ENCODE results near the gene CRISP3.

Gene CRISP3

GRCh38 chr6:49713346-49713745 is 30.8 kb downstream of the CRISP3 start, which contains the start of gene CRISP2:
Gene CRISP2 (minus strand): TSS chr6:49713543. CDS start chr6:49709196, 4,347 bp downstream.
- no peak within 1 kb of the TSS for H3K9ac ChIP-seq (ENCODE audit: low read depth in 1 of 2, low read length in 2 of 2)
- no peaks in the 10 kb centered on the region for H3K36me3 ChIP-seq (ENCODE audit: control insufficient read depth in 2 of 2, insufficient read depth in 2 of 2, low read length in 2 of 2)
- no peak within 1 kb of the TSS for H3K4me3 ChIP-seq (ENCODE audit: low read length in 2 of 2)

GRCh38 chr6:49698478-49698877 is 45.7 kb downstream of the CRISP3 start:
- H3K9me3 ChIP-seq (ENCODE audit: control insufficient read depth in 2 of 2, low read length in 2 of 2), result no peaks in the 10 kb centered on the region
- no peak overlapping the region for H3K4me3 ChIP-seq (ENCODE audit: low read length in 2 of 2)
- H3K27me3 ChIP-seq (ENCODE audit: control insufficient read depth in 2 of 2, insufficient read depth in 2 of 2, low read length in 2 of 2), result no peaks in the 10 kb centered on the region
- no peaks in the 10 kb centered on the region for H3K4me1 ChIP-seq (ENCODE audit: control insufficient read depth in 2 of 2, insufficient read depth in 2 of 2, low read length in 2 of 2)
- no peaks in the 10 kb centered on the region for H3K36me3 ChIP-seq (ENCODE audit: control insufficient read depth in 2 of 2, insufficient read depth in 2 of 2, low read length in 2 of 2)
- no peak overlapping the region for H3K9ac ChIP-seq (ENCODE audit: low read depth in 1 of 2, low read length in 2 of 2)
- H3K27ac ChIP-seq (ENCODE audit: low read depth in 2 of 2, low read length in 2 of 2), result no peak overlapping the region

More at GRCh38 chr6:49713346-49713745, 30.8 kb downstream of the CRISP3 start, which contains the start of gene CRISP2:
- Histone ChIP-seq H3K9me3 (ENCODE audit: control insufficient read depth in 2 of 2, low read length in 2 of 2) (no peaks in the 10 kb centered on the region), H3K27ac (ENCODE audit: low read depth in 2 of 2, low read length in 2 of 2) (no peak within 1 kb of the TSS), H3K4me1 (ENCODE audit: control insufficient read depth in 2 of 2, insufficient read depth in 2 of 2, low read length in 2 of 2) (no peaks in the 10 kb centered on the region), H3K27me3 (ENCODE audit: control insufficient read depth in 2 of 2, insufficient read depth in 2 of 2, low read length in 2 of 2) (no peaks in the 10 kb centered on the region)

GRCh38 chr6:49693512-49693911 is 50.7 kb downstream of the CRISP3 start:
- no peak overlapping the region for H3K27ac ChIP-seq (ENCODE audit: low read depth in 2 of 2, low read length in 2 of 2)
- no peaks in the 10 kb centered on the region for H3K9me3 ChIP-seq (ENCODE audit: control insufficient read depth in 2 of 2, low read length in 2 of 2)
- no peak overlapping the region for H3K4me3 ChIP-seq (ENCODE audit: low read length in 2 of 2)
- no peaks in the 10 kb centered on the region for H3K27me3 ChIP-seq (ENCODE audit: control insufficient read depth in 2 of 2, insufficient read depth in 2 of 2, low read length in 2 of 2)
- H3K9ac ChIP-seq (ENCODE audit: low read depth in 1 of 2, low read length in 2 of 2), result no peak overlapping the region
- H3K36me3 ChIP-seq (ENCODE audit: control insufficient read depth in 2 of 2, insufficient read depth in 2 of 2, low read length in 2 of 2), result no peaks in the 10 kb centered on the region
- H3K4me1 ChIP-seq (ENCODE audit: control insufficient read depth in 2 of 2, insufficient read depth in 2 of 2, low read length in 2 of 2), result no peaks in the 10 kb centered on the region

GRCh38 chr6:49692534-49692933 is 51.7 kb downstream of the CRISP3 start:
- H3K9me3 ChIP-seq (ENCODE audit: control insufficient read depth in 2 of 2, low read length in 2 of 2), result no peaks in the 10 kb centered on the region
- H3K4me1 ChIP-seq (ENCODE audit: control insufficient read depth in 2 of 2, insufficient read depth in 2 of 2, low read length in 2 of 2), result no peaks in the 10 kb centered on the region
- no peak overlapping the region for H3K4me3 ChIP-seq (ENCODE audit: low read length in 2 of 2)
- no peaks in the 10 kb centered on the region for H3K36me3 ChIP-seq (ENCODE audit: control insufficient read depth in 2 of 2, insufficient read depth in 2 of 2, low read length in 2 of 2)
- no peak overlapping the region for H3K27ac ChIP-seq (ENCODE audit: low read depth in 2 of 2, low read length in 2 of 2)
- no peaks in the 10 kb centered on the region for H3K27me3 ChIP-seq (ENCODE audit: control insufficient read depth in 2 of 2, insufficient read depth in 2 of 2, low read length in 2 of 2)
- no peak overlapping the region for H3K9ac ChIP-seq (ENCODE audit: low read depth in 1 of 2, low read length in 2 of 2)
